SK-N-MC (cell line): ENCODE data around the gene ZNF219.

ENCODE experiments used
- DNase-seq: peaks from one replicate; pipeline ENCODE4 v3.0.0-alpha.2; 2011; ENCODE audit warnings: low read depth, low spot score
- H3K27ac ChIP-seq: fragments of 200-600 bp; sonication (generic); 2 replicates; pipeline ENCODE4 v1.5.1; 2016; ENCODE audit warnings: mixed run types
- H3K36me3 ChIP-seq: fragments of 200-600 bp; sonication (generic); 2 replicates; pipeline ENCODE4 v1.6.1; 2017; ENCODE audit warnings: antibody characterized with exemption, low read length, mixed read lengths; ENCODE audit not compliant: insufficient read depth
- H3K4me3 ChIP-seq: fragments of 200-600 bp; sonication (generic); 2 replicates; pipeline ENCODE4 v1.5.1; 2016
- H3K9ac ChIP-seq: fragments of 200-600 bp; sonication (generic); 2 replicates; pipeline ENCODE4 v1.8.0; 2017; ENCODE audit warnings: mixed run types, mixed read lengths; ENCODE audit not compliant: insufficient read length
- H3K9me3 ChIP-seq: fragments of 200-600 bp; sonication (generic); 2 replicates; pipeline ENCODE4 v1.6.1; 2017; ENCODE audit warnings: low read depth, mild to moderate bottlenecking, antibody characterized with exemption, low read length, moderate library complexity, mixed read lengths
- EZH2 ChIP-seq: fragments of 200-600 bp; sonication (generic); IDR thresholded peaks from one replicate; pipeline ENCODE4 v1.6.1; 2017; ENCODE audit warnings: antibody characterized with exemption
- FOXP2 ChIP-seq: optimal IDR thresholded peaks from 2 replicates; pipeline ENCODE3; 2011; ENCODE audit warnings: mild to moderate bottlenecking, moderate library complexity; ENCODE audit not compliant: insufficient read depth; ENCODE audit errors: extremely low read length, control extremely low read depth
- POLR2AphosphoS5 ChIP-seq: IDR thresholded peaks from 2 replicates; pipeline ENCODE4 v1.6.1; 2012; ENCODE audit warnings: mild to moderate bottlenecking, low read depth, low read length, borderline replicate concordance

Gene ZNF219

GRCh38 chr14:21084998-21085853 lies 13.2 kb downstream of the ZNF219 start:
- H3K9ac ChIP-seq = no peak overlapping the region
- H3K4me3 ChIP-seq = no peak overlapping the region
- peaks cover 72% of the 10 kb centered on the region for H3K36me3 ChIP-seq
- H3K27ac ChIP-seq = no peak overlapping the region
- TF ChIP-seq EZH2 (no peak), POLR2AphosphoS5 (no peak), FOXP2 (no peak)
- no peak for DNase-seq
- no peaks in the 10 kb centered on the region for H3K9me3 ChIP-seq

DNA sequence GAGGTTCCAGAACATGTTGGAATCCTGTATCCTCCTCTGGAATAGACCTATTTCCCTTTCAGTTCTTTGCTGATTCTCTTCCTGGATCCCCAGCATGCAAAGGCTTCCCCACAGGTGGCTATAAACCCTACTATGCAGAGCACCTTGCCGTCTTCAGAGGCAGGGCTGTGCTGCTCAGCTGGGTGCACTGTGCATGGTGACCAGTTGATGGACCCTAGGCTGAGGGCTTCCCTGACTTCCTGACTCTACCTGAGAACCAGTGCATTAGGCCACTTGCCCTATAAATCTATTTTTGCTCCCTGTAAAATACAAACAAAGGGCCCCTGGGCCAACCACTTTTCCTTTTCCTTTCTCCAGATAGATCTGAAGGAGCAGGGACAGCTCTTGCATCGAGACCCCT lies 14.1 kb downstream of the ZNF219 start:
- TF ChIP-seq FOXP2 = no peak
- no peak for TF ChIP-seq EZH2
- no peak for DNase-seq
- no peaks in the 10 kb centered on the region for H3K9me3 ChIP-seq
- no peak overlapping the region for H3K27ac ChIP-seq
- H3K4me3 ChIP-seq = no peak overlapping the region
- H3K36me3 ChIP-seq = peaks cover 75% of the 10 kb centered on the region
- no peak overlapping the region for H3K9ac ChIP-seq

- H3K36me3 ChIP-seq = peaks cover 77% of the 10 kb centered on the region
- no peak overlapping the region for H3K27ac ChIP-seq
- no peaks in the 10 kb centered on the region for H3K9me3 ChIP-seq
- TF ChIP-seq FOXP2 (no peak), POLR2AphosphoS5 (no peak), EZH2 (no peak)
- H3K9ac ChIP-seq = no peak overlapping the region
- DNase-seq = no peak
- no peak overlapping the region for H3K4me3 ChIP-seq
Observed at GRCh38 chr14:21083565-21084325, 14.7 kb downstream of the ZNF219 start.

- no peak overlapping the region for H3K4me3 ChIP-seq
- no peaks in the 10 kb centered on the region for H3K9me3 ChIP-seq
- TF ChIP-seq FOXP2 = no peak
- no peak for TF ChIP-seq EZH2
- H3K9ac ChIP-seq = no peak overlapping the region
- DNase-seq = no peak
- peaks cover 83% of the 10 kb centered on the region for H3K36me3 ChIP-seq
- no peak overlapping the region for H3K27ac ChIP-seq
Observed at GRCh38 chr14:21081521-21082142, 16.8 kb downstream of the ZNF219 start.

- DNase-seq = no peak
- H3K36me3 ChIP-seq = peaks cover 72% of the 10 kb centered on the region
- H3K4me3 ChIP-seq = no peak overlapping the region
Observed at GRCh38 chr14:21078726-21079125, 19.7 kb downstream of the ZNF219 start.

GRCh38 chr14:21078287-21078686 lies 20.2 kb downstream of the ZNF219 start:
- H3K27ac ChIP-seq = no peak overlapping the region
- no peak overlapping the region for H3K9ac ChIP-seq
- no peaks in the 10 kb centered on the region for H3K9me3 ChIP-seq
- H3K36me3 ChIP-seq = peaks cover 75% of the 10 kb centered on the region
- DNase-seq = no peak
- no peak overlapping the region for H3K4me3 ChIP-seq
- TF ChIP-seq FOXP2 (no peak), EZH2 (no peak), POLR2AphosphoS5 (no peak)

More at GRCh38 chr14:21078726-21079125, 19.7 kb downstream of the ZNF219 start:
- no peak overlapping the region for H3K27ac ChIP-seq
- no peak for TF ChIP-seq FOXP2
- no peak for TF ChIP-seq EZH2
- no peak for TF ChIP-seq POLR2AphosphoS5
- H3K9me3 ChIP-seq = no peaks in the 10 kb centered on the region
- no peak overlapping the region for H3K9ac ChIP-seq

- H3K27ac ChIP-seq = no peak overlapping the region
- H3K9me3 ChIP-seq = no peaks in the 10 kb centered on the region
- H3K4me3 ChIP-seq = no peak overlapping the region
- no peak for TF ChIP-seq POLR2AphosphoS5
- TF ChIP-seq FOXP2 = no peak
- no peak for TF ChIP-seq EZH2
- peaks cover 77% of the 10 kb centered on the region for H3K36me3 ChIP-seq
- no peak overlapping the region for H3K9ac ChIP-seq
- DNase-seq = no peak
Observed at GRCh38 chr14:21077672-21078071, 20.8 kb downstream of the ZNF219 start.

DNA sequence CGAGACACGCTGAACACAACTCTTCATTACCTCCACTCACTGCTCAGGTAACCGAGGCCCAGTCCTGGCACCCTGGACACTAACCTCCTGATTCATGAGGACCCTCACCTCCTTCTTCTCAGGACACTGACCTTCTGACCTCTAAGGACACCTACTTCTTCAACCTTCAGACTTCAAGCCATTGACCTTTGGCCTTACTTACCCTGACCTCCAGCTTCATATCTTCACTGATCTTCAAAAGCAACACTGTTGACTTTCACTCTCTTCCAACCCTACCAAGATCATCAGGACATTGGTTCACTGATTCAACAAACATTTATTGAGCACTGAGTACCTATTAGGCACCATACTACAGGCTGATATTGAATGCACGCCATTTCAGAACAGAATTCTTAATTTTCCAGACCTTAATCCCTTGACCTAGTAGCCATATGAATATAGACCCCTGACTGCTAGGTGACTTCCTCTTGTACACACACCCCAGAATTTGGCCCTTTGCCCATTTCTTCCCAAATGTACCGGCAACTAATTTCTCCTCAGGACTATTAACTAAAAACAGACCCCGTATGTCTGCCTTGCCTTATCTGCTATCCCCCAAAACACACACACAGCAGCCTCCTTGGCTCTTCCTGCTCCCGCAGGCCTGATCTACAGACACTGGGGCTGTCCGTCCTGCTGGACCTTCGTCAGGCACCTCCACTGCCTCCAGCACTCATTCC lies 22.6 kb downstream of the ZNF219 start:
- peaks cover 62% of the 10 kb centered on the region for H3K36me3 ChIP-seq
- no peak overlapping the region for H3K27ac ChIP-seq
- H3K4me3 ChIP-seq = no peak overlapping the region
- no peak overlapping the region for H3K9ac ChIP-seq
- no peaks in the 10 kb centered on the region for H3K9me3 ChIP-seq
- DNase-seq = no peak
- TF ChIP-seq FOXP2 = no peak
- no peak for TF ChIP-seq POLR2AphosphoS5
- no peak for TF ChIP-seq EZH2
